Type B pancreatic cell (in vitro differentiated cells): Measurements from ENCODE around the gene PCDHGA2. TPM values are rescaled to one million over a fixed set of nuclear protein-coding genes. Genes with fewer than 3 reads are reported as not detected.

Source experiments
- DNase-seq: peaks from one replicate; pipeline ENCODE4 v3.0.0; 2021; ENCODE audit warnings: mixed read lengths; ENCODE audit not compliant: unreplicated experiment; ENCODE audit errors: extremely low spot score
- H3K27ac Mint-ChIP-seq: 2 replicates; pipeline ENCODE4 v1.8.0; 2021; ENCODE audit warnings: mild to moderate bottlenecking, mixed read lengths
- H3K27me3 Mint-ChIP-seq: 2 replicates; pipeline ENCODE4 v1.8.0; 2021; ENCODE audit warnings: mixed read lengths
- H3K36me3 Mint-ChIP-seq: 2 replicates; pipeline ENCODE4 v1.8.0; 2021; ENCODE audit warnings: mixed read lengths
- H3K4me1 Mint-ChIP-seq: one replicate; pipeline ENCODE4 v1.8.0; 2021; ENCODE audit warnings: mixed read lengths; ENCODE audit not compliant: unreplicated experiment
- H3K4me3 Mint-ChIP-seq: 2 replicates; pipeline ENCODE4 v1.8.0; 2021; ENCODE audit warnings: mild to moderate bottlenecking, mixed read lengths
- H3K9me3 Mint-ChIP-seq: 2 replicates; pipeline ENCODE4 v1.8.0; 2021; ENCODE audit warnings: mixed read lengths
- CTCF ChIP-seq: fragments of 200-600 bp; sonication (generic); conservative IDR thresholded peaks from 2 replicates; pipeline ENCODE4 v1.5.0; 2021; ENCODE audit warnings: antibody characterized with exemption, mild to moderate bottlenecking
- total RNA-seq: library from RNA; stranded (reverse); gene quantifications from 2 replicates; pipeline ENCODE4 v1.2.1, GENCODE V29; 2021; ENCODE audit warnings: low replicate concordance

Gene PCDHGA2
- total RNA-seq, 1 donor from 2014 or later, result 0.17 TPM

DNA sequence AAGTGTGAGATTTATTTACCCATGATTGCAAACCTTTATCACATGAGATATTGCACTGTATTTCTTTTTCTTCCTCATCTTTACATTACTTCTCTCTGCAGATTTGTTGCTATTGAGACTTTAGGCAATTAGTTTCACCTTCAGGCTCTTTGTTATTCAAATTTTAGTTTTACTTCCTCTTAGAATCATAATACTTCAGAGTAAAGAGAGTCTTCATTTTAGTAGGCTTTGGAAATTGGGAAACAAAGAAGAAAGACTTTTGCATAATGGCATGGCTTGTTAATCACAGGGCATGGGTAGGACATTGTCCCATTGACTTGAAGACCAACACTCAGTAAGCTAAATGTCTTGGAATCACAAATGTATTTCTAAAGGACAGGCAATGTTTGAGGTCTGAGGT is 24.2 kb downstream of the PCDHGA2 start:
- DNase-seq, result no peak
- Mint-ChIP-seq H3K9me3 (peaks cover 14% of the 10 kb centered on the region), H3K27me3 (no peaks in the 10 kb centered on the region), H3K4me3 (no peak overlapping the region), H3K27ac (no peak overlapping the region), H3K36me3 (no peaks in the 10 kb centered on the region), H3K4me1 (no peaks in the 10 kb centered on the region)
- no peak for TF ChIP-seq CTCF

- Mint-ChIP-seq H3K4me3 (no peak within 1 kb of the TSS), H3K36me3 (no peaks in the 10 kb centered on the region), H3K9me3 (peaks cover 10% of the 10 kb centered on the region)
Measured at GRCh38 chr5:141363952-141364660, 25.5 kb downstream of the PCDHGA2 start, which contains the start of gene PCDHGA5. TSS of gene PCDHGA5 (plus strand) at chr5:141364162. CDS start at chr5:141364331, 169 bp downstream.

GRCh38 chr5:141366016-141366896 is 27.7 kb downstream of the PCDHGA2 start:
- peaks cover 5% of the 10 kb centered on the region for H3K9me3 Mint-ChIP-seq
- no peaks in the 10 kb centered on the region for H3K4me1 Mint-ChIP-seq
- no peaks in the 10 kb centered on the region for H3K27me3 Mint-ChIP-seq
- no peak for TF ChIP-seq CTCF
- H3K27ac Mint-ChIP-seq, result no peak overlapping the region
- no peaks in the 10 kb centered on the region for H3K36me3 Mint-ChIP-seq
- no peak for DNase-seq
- no peak overlapping the region for H3K4me3 Mint-ChIP-seq

More at GRCh38 chr5:141363952-141364660, 25.5 kb downstream of the PCDHGA2 start, which contains the start of gene PCDHGA5:
- H3K27me3 Mint-ChIP-seq, result no peaks in the 10 kb centered on the region
- TF ChIP-seq CTCF, result no peak
- H3K4me1 Mint-ChIP-seq, result no peaks in the 10 kb centered on the region
- DNase-seq, result no peak
- no peak within 1 kb of the TSS for H3K27ac Mint-ChIP-seq

DNA sequence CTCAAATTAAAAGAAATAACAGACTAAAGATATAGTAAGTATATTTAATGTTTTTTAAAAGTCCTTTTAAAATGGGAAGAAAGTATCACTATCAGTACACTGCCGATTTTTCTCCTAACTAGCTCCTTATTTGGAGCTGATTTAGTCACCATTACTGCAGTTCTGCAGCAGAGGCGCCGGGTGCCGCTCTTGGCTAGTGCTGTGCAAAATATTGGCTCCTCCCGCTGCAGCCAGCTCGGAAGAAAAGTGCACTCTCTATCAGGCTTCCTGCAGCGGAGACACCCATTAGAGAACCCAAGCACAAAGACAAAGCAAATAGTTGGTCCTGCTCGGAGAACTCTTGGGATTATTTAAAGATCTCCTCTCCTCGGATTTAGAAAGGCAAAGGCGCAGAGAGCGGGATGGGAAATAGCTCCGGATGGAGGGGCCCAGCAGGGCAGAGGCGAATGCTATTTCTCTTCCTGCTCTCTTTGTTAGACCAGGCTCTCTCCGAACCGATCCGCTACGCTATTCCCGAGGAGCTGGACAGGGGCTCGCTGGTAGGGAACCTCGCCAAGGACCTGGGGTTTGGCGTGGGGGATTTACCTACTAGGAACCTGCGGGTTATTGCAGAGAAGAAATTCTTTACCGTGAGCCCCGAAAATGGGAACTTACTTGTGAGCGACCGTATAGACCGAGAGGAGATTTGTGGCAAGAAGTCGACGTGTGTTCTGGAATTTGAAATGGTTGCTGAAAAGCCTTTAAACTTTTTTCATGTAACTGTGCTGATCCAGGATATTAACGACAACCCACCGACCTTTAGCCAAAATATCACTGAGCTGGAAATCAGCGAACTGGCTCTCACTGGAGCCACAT is 31.7 kb downstream of the PCDHGA2 start, which contains the start of gene PCDHGB3:
TSS of gene PCDHGB3 (plus strand) at position 249 of the 855 bp plus-strand sequence. CDS start at position 402, 153 bp downstream.
- H3K36me3 Mint-ChIP-seq, result peaks cover 3% of the 10 kb centered on the region
- H3K4me1 Mint-ChIP-seq, result no peaks in the 10 kb centered on the region
- H3K9me3 Mint-ChIP-seq, result peaks cover 4% of the 10 kb centered on the region
- H3K27me3 Mint-ChIP-seq, result no peaks in the 10 kb centered on the region
- no peak within 1 kb of the TSS for H3K27ac Mint-ChIP-seq
- H3K4me3 Mint-ChIP-seq, result no peak within 1 kb of the TSS
- DNase-seq, result no peak
- no peak for TF ChIP-seq CTCF
